ENCODE measurements around the gene FAM236C.
A peak's percentile ranks its signal among the peaks of the same experiment; 100 is the strongest.
"Not testable (repeated sequence)": the region's sequence is repeated elsewhere in the genome, so short reads cannot be mapped to it uniquely, and the experiment has no call there.

FAM236C gene

GRCh38 chrX:72912315-72912714, at the start of gene FAM236C:
FAM236C (plus strand) TSS chrX:72912615; CDS start chrX:72912715, 100 bp downstream.
- ATAC-seq, DNase-seq: not testable (repeated sequence)

GRCh38 chrX:72882898-72883297, 29.5 kb upstream of the FAM236C start:
- not testable (repeated sequence) for ATAC-seq, DNase-seq

- ATAC-seq, DNase-seq: not testable (repeated sequence)
Observed at GRCh38 chrX:72889740-72890139, 22.7 kb upstream of the FAM236C start.

DNA sequence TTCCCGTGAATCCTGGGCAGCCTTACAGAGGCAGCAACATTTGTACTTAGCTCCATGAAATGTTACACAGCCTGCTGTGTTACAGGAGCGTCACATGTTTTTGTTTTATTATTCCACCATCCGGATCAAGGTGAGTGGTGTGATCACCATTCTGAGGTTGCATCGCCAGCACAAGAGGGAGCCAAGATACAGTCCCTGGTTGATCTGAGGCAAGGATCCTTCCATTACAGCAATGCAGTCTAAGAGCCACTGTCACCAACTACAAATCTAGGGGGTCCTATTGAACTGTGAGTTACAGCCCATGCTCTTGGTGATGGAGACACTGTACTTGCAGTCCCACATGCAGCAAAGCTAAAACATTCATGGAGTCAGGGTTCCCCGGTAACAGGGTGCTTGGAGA, 3.7 kb downstream of the FAM236C start:
- ATAC-seq, DNase-seq: not testable (repeated sequence)

DNA sequence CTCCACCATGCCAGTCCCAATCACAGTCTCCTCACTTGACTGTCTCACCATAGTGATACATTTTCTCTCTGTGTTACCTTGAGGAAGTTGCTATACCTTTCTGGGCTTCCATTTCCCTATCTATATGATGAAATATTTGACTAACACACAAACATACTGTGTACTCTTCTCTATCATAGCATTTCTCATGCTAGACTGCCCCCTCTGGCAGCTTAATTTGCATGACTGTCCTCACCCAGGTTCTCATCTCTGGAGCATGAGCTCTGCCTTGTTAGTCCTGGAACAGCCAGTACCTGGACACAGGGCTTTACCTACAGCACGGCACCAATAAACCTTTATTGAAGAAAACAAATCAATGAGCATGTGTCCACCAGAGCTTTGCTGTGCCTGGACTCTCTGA, 19.9 kb downstream of the FAM236C start:
- not testable (repeated sequence) for DNase-seq, ATAC-seq

DNA sequence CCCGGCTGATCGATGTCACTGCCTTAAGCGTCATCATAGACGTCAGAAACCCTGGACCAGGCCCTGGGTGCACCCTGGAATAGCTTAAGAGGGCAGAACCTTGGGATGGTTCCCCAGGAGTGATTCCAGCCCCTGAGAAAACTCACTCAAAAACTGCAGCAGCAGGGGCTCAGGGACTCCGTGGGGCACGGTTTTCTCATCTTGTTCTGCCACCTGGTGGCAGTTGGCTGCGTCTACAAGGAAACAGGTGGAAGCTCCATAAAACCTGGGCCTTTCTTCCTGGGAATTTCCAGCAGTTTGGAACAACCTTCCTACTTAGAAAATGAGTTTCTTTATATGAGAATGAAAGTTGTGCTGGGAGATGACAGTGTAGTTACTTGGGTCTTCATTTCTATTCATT, 24.0 kb downstream of the FAM236C start:
- ATAC-seq, DNase-seq: not testable (repeated sequence)

DNA sequence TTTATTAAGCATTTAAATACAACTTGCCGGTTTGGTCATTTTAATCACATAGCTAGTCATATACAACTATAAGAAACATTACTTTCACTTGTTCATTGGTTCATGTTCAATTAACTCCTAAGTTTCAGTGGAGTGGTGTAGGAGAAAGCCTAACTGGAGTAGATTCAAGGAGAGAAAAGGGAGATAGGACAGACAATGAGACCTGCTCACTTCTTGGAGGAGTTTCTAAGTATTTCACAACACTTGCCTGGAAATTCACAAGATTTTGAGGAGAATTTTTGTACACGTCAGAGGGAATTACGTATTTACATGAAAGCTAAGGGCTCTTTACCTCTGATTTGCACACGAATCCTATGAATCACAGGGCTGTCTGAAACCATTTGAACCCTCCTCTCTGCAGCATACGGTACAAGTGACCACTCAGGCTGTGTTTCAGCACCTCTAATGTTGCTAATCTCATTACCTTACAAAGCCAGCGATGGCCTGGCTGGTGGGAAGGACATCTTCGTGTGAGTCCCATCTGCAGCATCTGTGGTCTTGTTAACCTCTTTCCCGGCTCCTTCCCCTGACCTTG, 24.6 kb downstream of the FAM236C start:
- not testable (repeated sequence) for ATAC-seq, DNase-seq

DNA sequence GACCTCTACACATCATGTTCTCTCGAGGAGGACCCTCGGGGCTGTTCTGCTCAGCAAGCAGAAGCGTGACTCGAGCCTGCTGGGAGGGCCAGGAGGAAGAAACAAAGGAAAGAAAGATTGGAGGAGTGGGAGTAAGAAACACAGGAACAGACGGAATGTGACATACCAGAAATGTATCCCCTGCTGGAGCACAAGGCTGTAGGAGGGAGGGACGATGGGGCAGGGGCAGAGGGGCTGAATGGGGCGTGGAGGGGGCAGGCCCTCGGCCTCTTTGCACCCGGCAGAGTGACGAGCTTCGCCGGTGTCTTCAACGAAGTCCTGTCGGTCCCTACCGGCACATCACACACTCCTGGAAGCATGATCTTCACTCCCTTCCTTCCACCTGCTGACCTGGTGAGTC, 25.5 kb downstream of the FAM236C start, which contains the start of gene FAM236A:
FAM236A (plus strand) TSS at position 301 of the 400 bp plus-strand sequence; CDS start at position 358, 57 bp downstream.
- not testable (repeated sequence) for DNase-seq, ATAC-seq

GRCh38 chrX:72942272-72942671, 29.9 kb downstream of the FAM236C start:
- not testable (repeated sequence) for ATAC-seq, DNase-seq

DNA sequence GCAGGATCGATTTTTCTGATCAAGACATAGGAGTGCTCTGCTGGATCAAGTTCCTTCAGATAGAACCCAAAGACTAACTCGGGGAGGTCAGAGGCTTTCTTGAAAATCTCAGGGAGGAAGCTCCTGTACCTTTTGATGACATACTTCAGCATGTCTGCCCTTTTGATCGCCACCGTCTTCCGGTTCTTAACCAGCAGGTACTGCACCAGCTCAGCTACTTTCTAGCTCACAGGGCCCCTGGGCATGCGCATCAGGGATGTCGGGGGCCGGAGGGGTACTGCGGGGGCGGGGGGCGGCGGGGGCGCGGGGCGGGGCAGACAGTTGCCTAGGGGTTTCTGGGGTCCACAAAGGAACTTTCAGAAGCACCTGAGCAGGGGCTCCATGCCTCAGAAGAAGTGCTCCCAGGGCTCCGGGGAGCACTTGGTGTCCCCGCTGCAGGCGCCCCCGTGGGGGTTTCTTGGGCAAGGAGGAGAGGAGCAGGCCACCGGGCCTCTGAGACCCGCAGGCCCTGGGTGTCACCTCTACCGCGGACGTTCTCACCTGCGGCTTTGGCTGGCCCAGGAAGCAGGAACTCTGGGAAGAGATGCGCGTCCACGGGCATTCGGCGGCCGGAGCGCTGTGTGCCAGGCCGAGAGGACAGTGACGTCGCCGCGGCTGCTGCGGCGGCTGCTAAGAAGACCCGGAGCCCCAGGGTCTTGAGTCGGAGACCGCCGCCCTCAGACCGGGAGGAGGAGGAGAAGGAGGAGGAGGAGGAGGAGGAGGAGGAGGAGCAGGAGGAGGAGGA, 30.8 kb downstream of the FAM236C start:
- peak; percentile 74 for ATAC-seq
- DNase-seq = not testable (repeated sequence)

- peak; percentile 73 for ATAC-seq
- not testable (repeated sequence) for DNase-seq
Observed at GRCh38 chrX:72943819-72944169, 31.4 kb downstream of the FAM236C start, which contains the start of gene DMRTC1. DMRTC1 (minus strand) TSS chrX:72943837; CDS start chrX:72875694, 68,143 bp downstream.

GRCh38 chrX:72959971-72960370, 47.6 kb downstream of the FAM236C start:
- not testable (repeated sequence) for ATAC-seq, DNase-seq

Data from stimulated activated naive CD8-positive, alpha-beta T cell treated with anti-CD3 and anti-CD28 coated beads, Interleukin-15, Interleukin-2, amounts not matched to agents 100 U/mL and 50 U/mL, for 24 hours (primary cell).